GM18502 (cell line): ENCODE data around the gene ZNF423.

ENCODE experiments used
- ATAC-seq: cut with Tn5 transposase; IDR thresholded peaks from one replicate; pipeline ENCODE4 v1.9.1; 2021; ENCODE audit warnings: mild to moderate bottlenecking; ENCODE audit not compliant: unreplicated experiment, poor library complexity

The ZNF423 gene

GRCh38 chr16:49850558-49851467 lies 5.1 kb downstream of the ZNF423 start:
- no peak for ATAC-seq

- no peak for ATAC-seq
Measured at GRCh38 chr16:49849754-49850108, 6.2 kb downstream of the ZNF423 start.

- ATAC-seq = no peak
Measured at GRCh38 chr16:49849037-49849753, 6.7 kb downstream of the ZNF423 start.

- ATAC-seq = no peak
Measured at GRCh38 chr16:49848530-49848929, 7.4 kb downstream of the ZNF423 start.

GRCh38 chr16:49846800-49847199 lies 9.1 kb downstream of the ZNF423 start:
- no peak for ATAC-seq

- no peak for ATAC-seq
Measured at GRCh38 chr16:49844359-49844758, 11.6 kb downstream of the ZNF423 start.

GRCh38 chr16:49843758-49844157 lies 12.2 kb downstream of the ZNF423 start:
- ATAC-seq = no peak

GRCh38 chr16:49842972-49843371 lies 12.9 kb downstream of the ZNF423 start:
- no peak for ATAC-seq

GRCh38 chr16:49839017-49839825 lies 16.7 kb downstream of the ZNF423 start:
- no peak for ATAC-seq

- ATAC-seq = no peak
Measured at GRCh38 chr16:49838441-49839016, 17.4 kb downstream of the ZNF423 start.

- no peak for ATAC-seq
Measured at GRCh38 chr16:49837688-49838410, 18.1 kb downstream of the ZNF423 start.

- ATAC-seq = no peak
Measured at GRCh38 chr16:49836668-49837067, 19.2 kb downstream of the ZNF423 start.

GRCh38 chr16:49836218-49836617 lies 19.7 kb downstream of the ZNF423 start:
- ATAC-seq = no peak

GRCh38 chr16:49835161-49835777 lies 20.6 kb downstream of the ZNF423 start:
- ATAC-seq = no peak

- no peak for ATAC-seq
Measured at GRCh38 chr16:49834531-49835151, 21.3 kb downstream of the ZNF423 start.

GRCh38 chr16:49833796-49834530 lies 21.9 kb downstream of the ZNF423 start:
- ATAC-seq = no peak

GRCh38 chr16:49833085-49833484 lies 22.8 kb downstream of the ZNF423 start:
- no peak for ATAC-seq

- ATAC-seq = no peak
Measured at GRCh38 chr16:49832177-49832576, 23.7 kb downstream of the ZNF423 start.
